ENCODE measurements around the gene CRTAC1.

GRCh38 chr10:97921581-97922021 is 108.8 kb downstream of the CRTAC1 start:
- TF ChIP-seq, protein P1, sequence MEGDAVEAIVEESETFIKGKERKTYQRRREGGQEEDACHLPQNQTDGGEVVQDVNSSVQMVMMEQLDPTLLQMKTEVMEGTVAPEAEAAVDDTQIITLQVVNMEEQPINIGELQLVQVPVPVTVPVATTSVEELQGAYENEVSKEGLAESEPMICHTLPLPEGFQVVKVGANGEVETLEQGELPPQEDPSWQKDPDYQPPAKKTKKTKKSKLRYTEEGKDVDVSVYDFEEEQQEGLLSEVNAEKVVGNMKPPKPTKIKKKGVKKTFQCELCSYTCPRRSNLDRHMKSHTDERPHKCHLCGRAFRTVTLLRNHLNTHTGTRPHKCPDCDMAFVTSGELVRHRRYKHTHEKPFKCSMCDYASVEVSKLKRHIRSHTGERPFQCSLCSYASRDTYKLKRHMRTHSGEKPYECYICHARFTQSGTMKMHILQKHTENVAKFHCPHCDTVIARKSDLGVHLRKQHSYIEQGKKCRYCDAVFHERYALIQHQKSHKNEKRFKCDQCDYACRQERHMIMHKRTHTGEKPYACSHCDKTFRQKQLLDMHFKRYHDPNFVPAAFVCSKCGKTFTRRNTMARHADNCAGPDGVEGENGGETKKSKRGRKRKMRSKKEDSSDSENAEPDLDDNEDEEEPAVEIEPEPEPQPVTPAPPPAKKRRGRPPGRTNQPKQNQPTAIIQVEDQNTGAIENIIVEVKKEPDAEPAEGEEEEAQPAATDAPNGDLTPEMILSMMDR (conservative IDR thresholded peaks at IDR 0.05; ENCODE audit: low read depth, low read length): no peak
- TF ChIP-seq EZH2 (IDR thresholded peaks at IDR 0.05; ENCODE audit: borderline replicate concordance, low read depth, low read length, poor library complexity, severe bottlenecking): no peak
